Measurements from ENCODE around the gene C2CD4A.

C2CD4A gene

DNA sequence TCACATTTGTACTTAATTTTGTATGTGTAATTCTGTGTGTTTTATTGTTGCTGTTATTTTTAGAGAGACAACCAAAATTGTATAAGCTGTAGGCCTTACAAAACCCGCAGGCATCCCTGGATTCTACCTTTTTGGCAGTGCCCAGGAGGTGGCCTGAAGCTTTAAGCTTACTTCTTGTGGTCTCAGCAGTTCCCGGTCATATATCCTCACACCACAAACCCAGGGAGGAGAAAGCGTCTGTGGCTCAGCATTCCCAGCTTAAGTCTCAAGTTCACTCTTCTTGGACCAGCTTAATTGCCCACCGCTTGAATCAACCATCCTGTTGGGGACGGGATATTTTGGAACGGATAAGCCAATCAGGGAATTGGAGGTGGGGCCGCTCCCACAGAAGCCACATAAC is 36.7 kb downstream of the C2CD4A start:
- DNase-seq (ENCODE audit: low read depth in 2 of 2): no peak

DNA sequence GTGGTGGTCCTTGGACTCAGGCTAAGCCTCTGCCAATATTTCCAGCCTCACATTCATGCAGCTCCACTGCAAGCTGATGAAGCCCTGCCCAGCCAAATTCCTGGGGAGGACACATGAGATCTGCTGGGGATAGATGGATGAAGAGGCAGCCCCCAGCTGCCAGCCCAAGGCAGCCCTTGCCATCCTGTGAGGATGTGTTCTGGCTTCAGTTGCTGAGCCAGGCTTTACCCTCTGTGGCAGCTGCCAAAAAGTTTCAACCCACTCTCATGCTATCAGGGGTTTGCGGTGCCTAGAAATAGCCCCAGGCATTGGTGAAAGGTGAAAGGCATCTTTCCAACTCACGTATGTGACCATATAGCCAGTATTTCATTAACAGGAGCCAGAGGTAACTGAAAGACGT is 37.6 kb downstream of the C2CD4A start:
- no peak for DNase-seq (ENCODE audit: low read depth in 2 of 2)

- no peak for DNase-seq (ENCODE audit: low read depth in 2 of 2)
These were observed 38.1 kb downstream of the C2CD4A start for GRCh38 chr15:62104846-62105245.

- no peak for DNase-seq (ENCODE audit: low read depth in 2 of 2)
These were observed 38.5 kb downstream of the C2CD4A start for GRCh38 chr15:62105266-62105665.

DNA sequence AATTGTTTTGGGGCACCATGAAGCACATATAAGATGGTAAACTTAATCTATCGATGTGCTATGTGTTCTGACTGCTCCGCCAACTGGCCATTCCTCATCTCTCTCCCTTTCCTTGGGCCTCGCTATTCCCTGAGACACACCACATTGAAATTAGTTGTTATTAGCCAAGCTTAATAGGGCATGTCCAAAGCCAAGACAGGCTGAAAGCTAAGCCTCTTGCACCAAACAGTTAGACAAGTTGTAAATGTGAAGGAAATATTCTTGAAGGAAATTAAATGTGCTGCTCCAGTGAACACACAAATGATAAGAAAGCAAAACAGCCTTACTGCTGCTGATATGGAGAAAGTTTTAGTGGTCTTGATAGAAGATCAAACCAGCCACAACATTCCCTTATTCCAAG is 39.3 kb downstream of the C2CD4A start:
- DNase-seq (ENCODE audit: low read depth in 2 of 2): no peak

- no peak for DNase-seq (ENCODE audit: low read depth in 2 of 2)
These were observed 40.9 kb downstream of the C2CD4A start for GRCh38 chr15:62107571-62108121.

- no peak for DNase-seq (ENCODE audit: low read depth in 2 of 2)
These were observed 41.6 kb downstream of the C2CD4A start for GRCh38 chr15:62108411-62108810.

DNA sequence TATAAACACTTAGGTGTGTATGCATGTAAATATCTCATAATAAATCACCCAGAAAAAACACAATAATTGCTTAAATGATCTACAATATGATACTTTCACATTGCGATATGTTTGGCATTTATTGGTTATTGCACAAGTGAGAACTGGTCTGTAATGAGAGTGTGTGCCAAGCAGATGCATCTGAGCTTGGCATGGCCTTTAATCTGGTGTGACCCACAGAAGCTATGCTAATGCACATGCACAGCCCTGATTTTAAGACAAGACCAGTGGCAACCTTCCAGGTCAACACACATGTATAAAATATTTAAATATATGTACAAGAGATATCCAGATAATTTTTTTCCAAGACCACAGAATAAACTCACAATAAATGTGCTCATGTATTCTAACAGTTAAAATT is 42.7 kb downstream of the C2CD4A start:
- no peak for DNase-seq (ENCODE audit: low read depth in 2 of 2)

DNA sequence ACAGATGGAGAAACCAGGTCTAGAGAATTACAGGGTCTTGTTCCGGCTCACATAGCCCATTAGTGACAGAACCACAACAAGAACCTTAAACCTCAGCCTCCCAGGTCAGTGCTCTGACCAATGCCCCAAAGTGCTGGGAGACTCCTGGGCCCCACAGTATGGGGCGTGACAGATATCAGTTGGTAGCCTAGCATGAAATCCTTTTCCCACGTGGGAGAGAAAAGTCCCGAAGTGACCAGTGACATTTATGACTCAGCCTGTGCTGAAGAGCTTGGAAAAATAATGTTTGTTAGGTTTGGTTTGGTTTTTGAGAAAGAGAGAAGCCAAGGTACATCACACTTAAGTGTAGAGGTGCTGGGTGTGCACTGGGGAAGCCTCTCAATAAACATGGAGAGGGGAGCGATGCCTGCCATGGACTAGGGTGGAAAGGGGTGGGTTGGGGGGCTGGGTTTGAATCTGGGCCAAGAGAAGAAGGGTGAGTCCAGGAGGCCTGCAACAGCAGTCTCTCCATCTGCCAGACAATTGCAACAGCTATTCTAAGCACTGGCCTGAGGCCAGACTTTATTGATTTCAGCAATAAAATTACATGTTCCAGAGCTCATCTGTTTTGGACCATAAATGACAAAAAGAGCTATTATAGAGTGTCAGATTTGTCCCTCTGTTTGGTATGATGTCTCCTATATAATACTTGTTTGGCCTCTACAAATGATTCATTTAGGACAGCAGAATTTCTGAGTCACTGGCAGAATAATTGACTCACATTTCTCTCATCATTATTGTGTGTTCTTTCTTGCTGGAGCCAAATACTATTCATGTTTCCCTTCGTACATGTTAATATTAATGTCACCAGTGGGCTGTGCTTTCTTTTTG is 43.4 kb downstream of the C2CD4A start:
- no peak for DNase-seq (ENCODE audit: low read depth in 2 of 2)

DNA sequence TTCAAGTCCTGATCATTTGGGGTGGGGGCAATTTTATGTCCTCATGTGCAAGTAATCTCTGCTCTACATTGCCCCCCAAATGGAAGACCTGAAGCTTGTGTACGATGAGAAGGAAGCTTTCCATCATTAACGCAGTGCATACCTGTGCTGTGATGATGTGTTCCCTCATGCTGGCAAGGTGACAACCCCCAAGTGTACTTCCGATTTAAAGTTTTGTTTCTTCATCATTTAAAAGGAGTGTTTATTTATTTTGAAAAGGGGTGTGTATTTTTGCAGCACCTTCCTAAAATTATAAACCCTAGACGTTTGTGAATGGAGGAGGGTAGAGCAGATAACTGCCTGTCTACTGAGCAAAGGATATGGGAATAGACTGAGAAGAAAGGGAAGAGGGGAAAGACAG is 45.3 kb downstream of the C2CD4A start:
- DNase-seq (ENCODE audit: low read depth in 2 of 2): no peak

DNA sequence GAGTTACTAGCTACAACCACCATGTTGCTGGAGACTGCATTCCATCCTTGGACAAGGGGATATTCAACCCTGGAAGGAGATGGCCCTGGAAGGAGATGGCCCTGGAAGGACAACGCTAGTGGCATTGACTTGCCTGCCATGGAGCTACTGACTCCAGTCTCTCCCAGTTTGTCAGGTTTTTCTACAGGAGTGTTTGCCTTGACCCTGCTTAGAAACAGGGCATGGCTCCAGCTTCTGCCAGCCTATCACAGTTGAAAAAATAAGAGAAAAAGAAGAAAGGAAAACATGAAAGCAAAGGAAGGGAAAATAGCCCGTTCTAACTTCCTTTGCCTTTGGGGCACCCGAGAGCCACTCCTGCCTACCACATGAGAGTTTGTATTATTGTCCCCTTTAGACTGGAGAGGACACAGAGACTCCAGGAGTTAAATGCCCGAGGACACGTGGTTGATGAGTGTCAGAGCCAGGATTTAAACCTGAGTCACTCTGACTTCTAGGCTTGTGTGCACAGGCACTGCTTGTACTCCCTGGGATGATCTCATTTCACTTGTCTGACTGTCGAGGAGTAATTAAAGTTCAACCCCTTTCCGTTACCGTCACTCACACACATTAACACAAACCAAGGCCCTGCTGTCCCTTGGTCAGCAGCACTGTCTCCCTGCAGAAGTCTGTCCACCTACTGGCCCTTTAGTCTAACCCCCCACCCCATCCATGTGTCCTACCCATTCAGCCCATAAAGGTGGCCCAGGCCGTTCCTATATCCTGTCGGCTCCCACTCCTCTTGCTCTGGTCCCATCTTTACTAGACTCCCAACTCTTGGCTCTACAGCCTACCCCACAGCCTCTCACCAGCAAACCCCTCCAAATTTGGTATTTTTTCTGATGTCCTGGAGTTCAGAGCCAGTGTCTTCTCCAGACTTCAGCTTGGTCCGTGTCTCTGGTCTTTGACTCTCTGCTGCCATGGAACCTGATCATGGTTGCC is 46.1 kb downstream of the C2CD4A start:
- DNase-seq (ENCODE audit: low read depth in 2 of 2): no peak

GRCh38 chr15:62115847-62116246 is 49.1 kb downstream of the C2CD4A start:
- DNase-seq (ENCODE audit: low read depth in 2 of 2): no peak

GRCh38 chr15:62118520-62119226 is 51.9 kb downstream of the C2CD4A start:
- no peak for DNase-seq (ENCODE audit: low read depth in 2 of 2)

GRCh38 chr15:62119227-62119864 is 52.6 kb downstream of the C2CD4A start:
- DNase-seq (ENCODE audit: low read depth in 2 of 2): peak in 1 of 2 donors; percentile 10

DNA sequence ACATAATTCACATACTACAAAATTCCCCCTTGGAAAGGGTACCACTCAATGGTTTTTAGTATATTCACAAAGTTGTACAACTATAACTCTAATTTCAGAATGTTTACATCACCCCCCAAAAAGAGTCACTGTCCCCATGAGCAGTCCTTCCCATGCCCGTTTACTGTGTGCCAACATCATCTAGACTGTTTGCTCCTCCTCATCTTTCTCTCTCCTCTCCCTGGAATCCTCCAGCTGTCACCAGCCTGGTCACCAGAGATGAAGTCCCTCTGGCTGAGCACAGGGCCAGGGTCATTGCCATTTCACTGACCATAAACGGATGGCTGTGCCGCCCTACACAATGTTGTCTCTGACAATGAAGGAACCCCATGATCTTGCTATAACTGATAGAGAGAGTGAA is 53.1 kb downstream of the C2CD4A start:
- no peak for DNase-seq (ENCODE audit: low read depth in 2 of 2)
